RKO (cell line): ENCODE results near the gene BTBD1.

Experiments
- DNase-seq: peaks from one replicate; pipeline ENCODE4 v3.0.0-alpha.2; 2016; ENCODE audit warnings: low spot score

BTBD1 gene

DNA sequence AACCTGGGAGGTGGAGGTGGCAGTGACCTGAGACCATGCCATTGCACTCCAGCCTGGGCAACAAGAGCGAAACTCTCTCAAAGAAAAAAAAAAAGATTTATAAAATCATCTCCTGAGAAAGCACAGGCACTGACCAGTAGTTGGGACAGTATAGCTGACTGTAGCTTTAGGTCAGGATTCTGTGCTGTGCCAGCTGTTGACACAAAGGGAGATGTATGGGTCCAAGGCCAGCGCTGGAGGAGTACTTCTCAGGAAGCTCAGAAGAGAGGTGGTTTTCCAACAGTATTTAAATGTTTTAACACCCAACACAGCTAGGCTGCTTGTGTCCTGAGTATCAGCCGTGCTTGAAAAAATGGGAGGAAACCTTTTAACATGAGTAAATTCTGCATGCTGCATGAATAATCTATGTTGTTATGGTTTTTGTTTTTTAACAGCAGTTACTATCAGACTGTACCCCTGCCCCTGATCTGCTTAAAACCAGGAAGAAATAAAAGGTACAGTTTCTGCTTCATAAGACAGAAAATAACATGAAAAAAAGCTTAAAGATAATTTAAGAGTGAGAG is 74.5 kb downstream of the BTBD1 start:
- no peak for DNase-seq

DNA sequence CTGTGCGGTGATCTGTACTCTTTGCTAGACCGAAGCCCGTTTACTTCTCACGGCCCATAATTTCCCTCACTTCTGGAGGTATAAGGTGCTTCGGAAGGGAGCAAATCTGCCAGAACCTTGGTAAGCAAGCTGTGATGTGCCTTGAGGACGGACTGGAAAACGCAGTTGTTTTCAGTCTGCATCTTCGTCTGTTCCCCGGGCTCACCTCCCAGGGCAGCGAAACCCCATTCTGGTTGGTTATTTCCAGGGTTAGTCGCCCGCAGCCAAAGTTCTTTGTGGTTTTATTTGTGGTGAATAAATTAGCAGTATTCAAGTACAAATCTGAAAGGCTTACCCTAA is 80.6 kb downstream of the BTBD1 start:
- DNase-seq, result peak; percentile 38

DNA sequence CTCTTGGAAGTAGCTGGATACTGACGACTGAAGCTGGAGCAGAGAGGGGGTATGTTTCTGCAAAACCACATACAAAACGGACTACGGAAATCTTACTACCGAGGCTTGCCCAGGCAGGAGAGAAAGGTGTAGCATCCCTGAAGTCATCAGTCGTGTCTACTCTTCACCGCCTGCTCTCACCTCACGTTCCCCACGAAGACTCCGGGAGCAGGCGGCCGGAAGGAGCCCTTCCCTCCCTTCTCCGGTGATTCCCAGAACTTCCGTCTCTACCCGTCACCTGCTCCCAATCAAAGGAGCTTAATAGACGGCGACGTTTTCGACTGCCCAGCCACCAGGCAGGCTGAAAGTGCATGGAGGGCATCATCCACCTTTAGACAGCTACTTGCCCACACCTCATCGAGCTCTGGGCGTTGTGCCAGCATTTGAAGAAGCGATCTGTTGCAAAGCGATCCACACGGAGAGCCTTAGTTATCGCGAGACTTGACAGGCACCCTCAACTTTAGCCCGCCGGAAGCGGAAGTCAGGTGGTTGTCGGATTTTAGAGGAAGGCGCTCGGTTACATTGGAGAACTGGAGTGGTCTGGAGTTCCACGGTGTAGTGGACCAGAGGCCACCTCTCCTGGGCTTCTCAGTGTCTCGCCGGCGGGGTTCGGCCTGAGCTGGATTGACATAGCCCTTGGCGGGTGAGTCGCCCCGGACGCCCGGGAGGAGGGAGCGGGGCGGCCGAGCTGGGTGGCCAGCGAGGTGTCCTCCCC is 81.2 kb downstream of the BTBD1 start, which contains the start of gene RAMAC:
RAMAC (plus strand) TSS at position 523 of the 754 bp plus-strand sequence. CDS start 2,809 bp downstream, outside the sequence.
- peak; percentile 97 for DNase-seq

DNA sequence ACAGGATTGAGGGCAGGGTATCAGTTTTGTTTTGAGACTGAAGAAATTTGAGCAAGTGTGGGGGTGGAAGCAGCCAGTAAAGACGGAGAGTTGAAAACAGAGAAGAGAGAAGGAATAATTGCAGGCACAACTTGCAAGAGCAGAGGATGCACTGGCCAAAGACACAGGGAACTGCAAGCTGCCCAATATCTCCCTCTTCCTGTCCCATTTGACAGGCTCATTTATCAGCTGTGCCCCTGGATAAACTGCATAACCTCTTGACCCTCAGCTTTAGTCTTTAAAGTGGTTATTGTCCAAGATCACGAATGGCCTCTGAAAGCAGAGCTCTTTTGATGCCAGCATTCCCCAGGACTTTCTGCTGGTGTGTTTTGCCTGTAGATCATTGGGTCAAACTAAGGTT is 86.1 kb downstream of the BTBD1 start:
- no peak for DNase-seq

DNA sequence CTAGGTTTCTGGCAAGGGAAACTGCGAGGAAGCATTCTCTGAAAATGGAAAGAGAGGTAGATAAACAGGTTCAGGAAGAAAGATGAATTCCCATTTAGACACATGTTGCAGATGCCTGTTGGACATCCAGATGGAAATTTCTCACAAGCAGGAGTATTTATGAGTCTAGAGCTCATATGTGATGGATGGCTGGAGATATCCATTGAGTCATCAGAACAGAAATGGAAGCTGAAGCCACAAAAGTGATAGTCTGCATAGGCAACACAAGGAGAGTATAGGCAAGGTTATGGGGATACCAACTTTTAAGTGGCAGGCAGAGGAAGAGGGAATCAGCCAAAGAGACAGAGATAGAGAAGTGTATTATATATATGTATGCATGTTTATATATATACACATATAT is 87.3 kb downstream of the BTBD1 start:
- no peak for DNase-seq

DNA sequence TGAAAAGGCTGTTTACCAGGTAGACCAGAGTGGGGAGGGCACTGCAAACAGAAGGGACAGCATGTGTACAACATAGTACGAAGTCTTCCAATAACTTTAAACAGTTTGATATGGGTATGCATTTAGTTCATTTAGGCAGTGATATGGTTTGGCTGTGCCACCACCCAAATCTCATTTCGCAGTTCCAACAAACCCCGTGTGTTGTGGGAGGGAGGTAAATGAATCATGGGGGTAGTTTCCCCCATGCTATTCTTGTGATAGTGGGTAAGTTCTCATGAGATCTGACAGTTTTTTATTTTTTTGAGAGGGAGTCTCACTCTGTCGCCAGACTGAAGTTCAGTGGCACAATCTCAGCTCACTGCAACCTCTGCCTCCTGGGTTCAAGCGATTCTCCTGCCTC is 88.6 kb downstream of the BTBD1 start:
- DNase-seq, result no peak

DNA sequence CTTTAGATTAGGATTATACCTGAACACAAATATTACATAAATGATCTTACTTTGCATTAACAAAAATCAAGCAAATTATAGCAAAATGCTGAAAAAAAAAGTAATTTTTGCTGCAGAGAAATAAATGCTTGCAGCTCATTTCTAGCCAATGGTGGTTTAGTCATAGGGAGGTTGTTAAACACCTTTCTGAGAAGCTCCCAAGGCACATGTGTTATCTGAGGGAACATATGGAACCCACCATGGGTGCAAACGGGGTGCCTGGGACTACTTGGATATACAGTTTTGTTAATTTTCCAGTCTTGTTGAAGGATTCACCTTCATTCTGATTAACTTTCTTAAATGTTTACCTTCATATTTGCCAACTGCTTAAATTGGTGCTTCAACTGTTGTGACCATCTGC is 90.0 kb downstream of the BTBD1 start:
- DNase-seq, result no peak

DNA sequence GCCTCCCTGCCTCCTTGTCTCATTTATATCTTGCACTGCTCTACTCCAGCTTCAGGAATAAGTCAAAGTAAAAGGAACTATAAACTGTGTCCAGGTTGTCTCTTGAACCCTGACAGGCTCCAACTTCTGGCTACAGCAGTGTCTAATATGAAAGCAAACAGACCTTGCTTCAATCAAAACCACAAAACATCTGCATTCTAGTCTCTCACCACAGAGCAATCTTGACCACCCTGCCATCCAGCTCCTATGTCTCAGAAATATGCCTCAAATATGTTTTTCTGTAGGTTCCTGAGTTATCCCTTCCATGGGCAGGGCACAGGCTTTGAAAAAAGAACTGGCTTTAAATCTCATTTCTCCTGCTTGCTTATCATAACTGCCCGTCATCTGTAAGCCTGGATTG is 94.1 kb downstream of the BTBD1 start:
- DNase-seq, result no peak

DNA sequence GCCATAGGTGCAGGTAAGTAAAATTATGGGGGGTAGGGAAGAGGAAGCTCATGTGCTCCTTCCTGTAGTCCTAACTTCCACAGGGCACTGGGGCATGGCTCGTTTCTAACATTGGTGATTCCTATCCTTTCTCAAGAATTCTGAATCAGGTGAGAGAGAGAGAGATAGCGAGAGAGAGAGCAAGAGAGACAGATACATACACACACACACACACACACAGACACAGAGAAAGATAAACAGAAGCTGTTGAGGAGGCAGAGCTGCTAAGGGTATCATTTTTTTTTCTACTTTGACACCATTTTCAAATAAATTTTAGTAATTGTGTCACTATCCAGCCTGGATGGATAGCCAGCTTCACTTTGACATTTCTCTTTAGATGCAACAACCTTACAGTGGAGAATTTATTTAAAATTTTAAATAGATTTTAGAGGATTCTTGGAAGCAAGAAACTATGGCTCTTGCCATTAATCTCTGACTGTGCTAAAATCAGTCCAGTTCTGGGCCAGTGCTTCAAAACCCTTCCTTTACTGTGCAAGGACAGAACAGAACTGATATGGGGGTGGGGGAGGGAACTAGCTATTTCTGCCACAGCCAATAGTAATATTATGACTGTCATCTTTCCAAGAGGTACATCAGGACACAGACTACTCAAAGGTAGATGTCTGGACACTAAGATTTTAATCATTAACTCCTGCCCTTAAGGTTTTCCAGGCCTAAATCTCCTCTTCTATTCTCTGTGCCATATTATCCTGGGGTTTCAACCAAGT is 95.7 kb downstream of the BTBD1 start:
- no peak for DNase-seq

DNA sequence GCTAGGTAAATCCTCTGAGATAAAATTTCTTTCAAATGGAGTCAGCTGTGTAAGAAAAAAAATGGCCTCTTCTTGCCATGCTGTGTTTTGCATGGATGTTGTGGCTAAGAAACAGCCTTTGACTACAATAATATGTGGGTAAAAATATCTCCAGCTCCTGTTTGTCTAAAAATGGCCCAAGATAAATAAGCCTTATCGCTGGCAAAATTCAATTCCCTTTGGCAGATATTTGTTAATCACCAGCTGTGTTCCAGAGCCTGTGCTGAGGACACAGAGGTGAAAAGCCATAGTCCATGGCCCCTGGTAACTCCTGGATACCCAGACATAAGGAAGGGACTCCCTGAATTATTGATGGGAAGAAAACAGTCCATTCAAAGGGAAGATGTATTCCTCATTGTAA is 96.4 kb downstream of the BTBD1 start:
- DNase-seq, result no peak

DNA sequence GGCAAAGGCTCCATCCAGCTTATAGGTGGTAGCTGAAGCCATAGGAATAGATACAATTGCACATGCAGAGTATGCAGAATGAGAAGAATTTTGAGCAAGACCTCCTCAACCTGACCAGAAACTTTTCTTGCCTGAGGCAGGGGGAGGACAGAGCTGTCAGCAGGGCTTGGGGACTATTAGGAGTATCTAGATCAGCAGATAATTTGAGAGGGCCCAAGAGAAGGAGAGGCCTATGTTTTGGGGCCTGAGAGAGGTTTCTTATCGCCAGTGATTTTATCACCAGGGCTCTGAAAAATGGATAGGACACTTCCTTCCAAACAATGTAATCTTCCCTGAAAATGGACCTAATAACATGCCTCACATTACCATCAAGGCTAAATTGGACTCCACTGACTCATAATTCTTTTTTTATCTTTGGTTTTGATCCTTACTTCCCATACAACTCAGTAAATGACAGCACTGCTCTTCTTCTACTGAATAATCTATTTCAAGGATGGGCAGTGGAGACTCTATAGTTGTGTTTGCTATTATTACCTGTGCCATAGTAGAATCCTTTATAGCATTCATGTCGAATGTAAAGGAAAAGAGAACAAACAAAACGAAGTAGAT is 96.9 kb downstream of the BTBD1 start:
- no peak for DNase-seq

DNA sequence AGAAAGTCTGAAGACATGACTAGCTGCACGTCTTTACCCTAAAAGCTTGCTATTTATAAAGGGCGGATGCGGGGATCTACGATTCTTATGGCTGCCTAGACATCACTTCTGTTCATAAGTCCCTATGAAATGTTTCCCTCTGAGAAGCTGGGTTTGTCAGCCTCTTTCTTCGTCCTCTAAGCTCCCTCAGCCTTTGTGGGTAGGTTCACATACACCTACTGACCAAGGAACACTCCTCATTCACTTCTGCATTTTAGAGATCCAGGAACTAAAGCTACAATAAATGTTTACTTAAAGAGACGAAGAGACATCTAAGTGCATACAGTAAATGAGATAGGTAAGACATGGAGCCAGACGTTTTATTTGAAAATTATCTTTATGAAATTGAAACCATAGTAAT is 97.7 kb downstream of the BTBD1 start:
- no peak for DNase-seq

DNA sequence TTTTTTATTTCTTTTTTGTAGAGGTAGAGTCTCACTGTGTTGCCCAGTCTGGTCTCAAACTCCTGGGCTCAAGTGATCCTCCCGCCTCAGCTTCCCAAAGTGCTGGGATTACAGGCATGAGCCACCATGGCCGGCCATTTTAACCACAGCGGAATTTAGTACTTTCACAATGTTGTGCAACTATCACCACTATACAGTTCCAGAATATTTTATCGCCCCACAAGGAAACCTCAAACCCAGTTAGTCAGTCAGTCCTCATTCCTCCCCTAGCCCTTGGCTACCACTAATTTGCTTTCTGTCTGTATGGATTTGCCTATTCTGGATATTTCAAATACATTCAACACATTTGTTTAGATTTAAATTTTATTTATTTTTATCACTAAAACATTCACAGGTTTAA is 99.0 kb downstream of the BTBD1 start:
- DNase-seq, result no peak

DNA sequence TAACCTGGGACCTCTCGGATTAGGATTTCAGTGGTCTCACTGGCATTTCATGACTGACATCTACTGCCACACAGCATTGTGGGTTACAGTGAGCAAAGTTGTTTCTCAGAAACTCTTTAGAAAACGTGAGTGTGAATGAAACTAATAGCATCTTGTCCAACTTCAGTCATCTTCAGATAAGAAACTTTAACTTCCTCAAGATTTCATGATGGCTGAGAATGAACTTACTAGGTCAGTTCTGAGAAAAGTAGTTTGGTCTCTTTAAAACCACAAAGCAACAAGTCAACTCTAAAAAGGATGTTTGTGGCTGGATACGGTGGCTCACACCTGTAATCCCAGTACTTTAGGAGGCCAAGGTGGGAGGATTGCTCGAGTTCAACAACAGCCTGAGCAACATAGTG is 100.4 kb downstream of the BTBD1 start:
- no peak for DNase-seq
